Lung (tissue), 13 donors: ENCODE data around the gene RPL27. TPM values are rescaled to one million over a fixed set of nuclear protein-coding genes. Genes with fewer than 3 reads are reported as not detected.

Experiments used
- ATAC-seq: fragments of 200-7000 bp; cut with Tn5 transposase; one replicate; pipeline ENCODE4 v1.9.1; 2020; ENCODE audit warnings: moderate number of reproducible peaks; ENCODE audit not compliant: insufficient read depth, low FRiP score
- DNase-seq, 3 donors: peaks; one replicate each; pipeline ENCODE4 v3.0.0-alpha.2; 2013 to 2017
- H3K27ac ChIP-seq, 2 donors: one replicate each; pipeline ENCODE4 v1.5.1; 2013; ENCODE audit warnings: mild to moderate bottlenecking in 2 of 2, moderate library complexity in 2 of 2, control low read depth in 1 of 2, inconsistent platforms in 1 of 2, low read depth in 1 of 2, low read length in 1 of 2
- H3K27me3 ChIP-seq, 3 donors: one replicate each; pipeline ENCODE4 v1.5.1; 2013; ENCODE audit warnings: low read length in 2 of 3; ENCODE audit not compliant: control insufficient read depth in 3 of 3, insufficient read depth in 3 of 3
- H3K36me3 ChIP-seq, 4 donors: one replicate each; pipeline ENCODE4 v1.5.1; 2013; ENCODE audit warnings: low read length in 4 of 4, mild to moderate bottlenecking in 1 of 4, moderate library complexity in 1 of 4; ENCODE audit not compliant: control insufficient read depth in 4 of 4, insufficient read depth in 4 of 4
- H3K4me1 ChIP-seq, 5 donors: one replicate each; pipeline ENCODE4 v1.5.1; 2013; ENCODE audit warnings: low read length in 5 of 5, mild to moderate bottlenecking in 2 of 5, moderate library complexity in 1 of 5; ENCODE audit not compliant: control insufficient read depth in 5 of 5, insufficient read depth in 5 of 5
- H3K4me3 ChIP-seq: one replicate; pipeline ENCODE4 v1.5.1; 2013; ENCODE audit warnings: mild to moderate bottlenecking, control low read depth, moderate library complexity
- H3K9ac ChIP-seq, 2 donors: one replicate each; pipeline ENCODE4 v1.5.1; 2013; ENCODE audit warnings: low read length in 2 of 2, control low read depth in 1 of 2; ENCODE audit not compliant: insufficient read depth in 1 of 2
- H3K9me3 ChIP-seq, 4 donors: one replicate each; pipeline ENCODE4 v1.5.1; 2013; ENCODE audit warnings: low read length in 3 of 4, mild to moderate bottlenecking in 1 of 4, moderate library complexity in 1 of 4; ENCODE audit not compliant: control insufficient read depth in 4 of 4, insufficient read depth in 3 of 4
- CTCF ChIP-seq: IDR thresholded peaks from 2 replicates; pipeline ENCODE4 v1.5.1; 2012; ENCODE audit warnings: mild to moderate bottlenecking; ENCODE audit errors: control extremely low read depth, extremely low read depth
- WGBS, 2 donors: extraction: QIAGEN DNeasy Blood & Tissue Kit; methylation state at CpG; one replicate each; pipeline ENCODE4 v1.1.7; 2013; 5-methylcytosine and 5-hydroxymethylcytosine counted together
- polyA plus RNA-seq, 2 donors: library from polyadenylated mRNA; stranded (reverse); fragments of 200-250 nt; gene quantifications; one replicate each; pipeline ENCODE4 v1.2.1, GENCODE V29; 2013
- small RNA-seq: library from RNA; depleted of rRNA; stranded (forward); fragments of <200 nt; gene quantifications from one replicate; pipeline ENCODE3, GENCODE V24; 2014; ENCODE audit warnings: low replicate concordance
- total RNA-seq, 2 donors: library from RNA; depleted of rRNA in 1 of 2; stranded (reverse); fragments of >200 nt in 1 of 2; gene quantifications; one replicate each; pipeline ENCODE4 v1.2.1, GENCODE V29; 2014 to 2021
- donor health status: control.
- donor health status: control.
- donor health status: Bipolar disorder and iron deficiency.
- donor health status: healthy.
- donor health status: DM: yes; HTN: yes; CAD: no.

RPL27 gene
- total and polyA plus RNA-seq, 4 donors, result 665 to 3,245 (median 1,584) TPM

GRCh38 chr17:43044024-43044423 is 45.8 kb downstream of the RPL27 start:
- peaks cover 0 to 3% (median 0%) of the 10 kb centered on the region in 4 donors for H3K36me3 ChIP-seq
- H3K27me3 ChIP-seq, result no peaks in the 10 kb centered on the region
- DNase-seq (no peak), ATAC-seq (no peak)
- H3K9ac ChIP-seq, result no peak overlapping the region
- no peaks in the 10 kb centered on the region for H3K4me1 ChIP-seq
- H3K4me3 ChIP-seq, result no peak overlapping the region
- H3K27ac ChIP-seq, result no peak overlapping the region
- WGBS, 2 donors, result 92 to 93% methylated on average over 4 of the region's 4 CpGs
- TF ChIP-seq CTCF, result no peak
- no peaks in the 10 kb centered on the region for H3K9me3 ChIP-seq

GRCh38 chr17:43051969-43052368 is 53.8 kb downstream of the RPL27 start:
- TF ChIP-seq CTCF, result no peak
- 95% methylated on average over 1 of the region's 1 CpG for WGBS, 2 donors
- no peak for DNase-seq
- Histone ChIP-seq H3K4me1 (no peaks in the 10 kb centered on the region), H3K9ac (no peak overlapping the region), H3K9me3 (no peaks in the 10 kb centered on the region), H3K36me3 (peaks cover 3 to 9% (median 5%) of the 10 kb centered on the region in 4 donors), H3K27me3 (no peaks in the 10 kb centered on the region), H3K4me3 (no peak overlapping the region), H3K27ac (no peak overlapping the region)
- ATAC-seq, result no peak

Small RNAs within 50 kb of the gene (small RNA-seq; reads per million reads assigned to genes)
- 0.06 reads per million for gene AARSD1

Other genes with a start within 250 kb of the RPL27 start
- gene RAMP2, start 237.2 kb upstream of the RPL27 start, total RNA-seq, result 10 to 100 TPM; 55.0 to 66.6 TPM
- 100 to 1,000 TPM in 1 of 2 donors, 10 to 100 TPM in 1; 43.8 to 101 TPM for gene RAMP2, start 237.2 kb upstream of the RPL27 start, polyA plus RNA-seq
- gene VPS25, start 225.0 kb upstream of the RPL27 start, total RNA-seq, result 10 to 100 TPM; 42.4 to 64.8 TPM
- 10 to 100 TPM; 45.1 to 93.7 TPM for gene VPS25, start 225.0 kb upstream of the RPL27 start, polyA plus RNA-seq
- under 1 TPM; 0.40 to 0.77 TPM for gene WNK4, start 217.8 kb upstream of the RPL27 start, total RNA-seq
- under 1 TPM; 0.09 to 0.49 TPM for gene WNK4, start 217.8 kb upstream of the RPL27 start, polyA plus RNA-seq
- 10 to 100 TPM; 55.7 to 69.2 TPM for gene COA3, start 199.7 kb upstream of the RPL27 start, total RNA-seq
- gene COA3, start 199.7 kb upstream of the RPL27 start, polyA plus RNA-seq, result 100 to 1,000 TPM in 1 of 2 donors, 10 to 100 TPM in 1; 84.1 to 142 TPM
- gene CNTD1, start 199.6 kb upstream of the RPL27 start, total RNA-seq, result 1 to 10 TPM in 1 of 2 donors, under 1 TPM in 1; 0.92 to 1.6 TPM
- under 1 TPM; 0.61 to 0.64 TPM for gene CNTD1, start 199.6 kb upstream of the RPL27 start, polyA plus RNA-seq
- 100 to 1,000 TPM in 1 of 2 donors, 10 to 100 TPM in 1; 87.6 to 114 TPM for gene BECN1, start 174.1 kb upstream of the RPL27 start, total RNA-seq
- gene BECN1, start 174.1 kb upstream of the RPL27 start, polyA plus RNA-seq, result 10 to 100 TPM; 33.0 to 81.6 TPM
- 100 to 1,000 TPM in 1 of 2 donors, 10 to 100 TPM in 1; 46.4 to 109 TPM for gene PSME3, start 165.0 kb upstream of the RPL27 start, total RNA-seq
- gene PSME3, start 165.0 kb upstream of the RPL27 start, polyA plus RNA-seq, result 100 to 1,000 TPM in 1 of 2 donors, 10 to 100 TPM in 1; 34.5 to 117 TPM
- 1 to 10 TPM; 1.6 to 2.4 TPM for gene AOC2, start 153.8 kb upstream of the RPL27 start, total RNA-seq
- gene AOC2, start 153.8 kb upstream of the RPL27 start, polyA plus RNA-seq, result 1 to 10 TPM; 1.5 to 1.6 TPM
- 100 to 1,000 TPM in 1 of 2 donors, 10 to 100 TPM in 1; 82.9 to 154 TPM for gene AOC3, start 147.2 kb upstream of the RPL27 start, total RNA-seq
- gene AOC3, start 147.2 kb upstream of the RPL27 start, polyA plus RNA-seq, result 10 to 100 TPM; 50.0 to 55.6 TPM
- gene G6PC1, start 97.6 kb upstream of the RPL27 start, total RNA-seq, result under 1 TPM in 1 of 2 donors, not detected in 1; 0.09 TPM
- not detected for gene G6PC1, start 97.6 kb upstream of the RPL27 start, polyA plus RNA-seq
- 10 to 100 TPM; 27.6 to 39.8 TPM for gene AARSD1, start 34.0 kb upstream of the RPL27 start, total RNA-seq
- 10 to 100 TPM; 34.4 to 57.0 TPM for gene AARSD1, start 34.0 kb upstream of the RPL27 start, polyA plus RNA-seq
- 1 to 10 TPM; 1.1 to 1.8 TPM for gene PTGES3L, start 18.3 kb upstream of the RPL27 start, total RNA-seq
- gene PTGES3L, start 18.3 kb upstream of the RPL27 start, polyA plus RNA-seq, result under 1 TPM; 0.43 to 0.69 TPM
- 10 to 100 TPM; 12.7 to 16.7 TPM for gene RUNDC1, start 17.9 kb upstream of the RPL27 start, total RNA-seq
- 1 to 10 TPM; 8.1 to 8.7 TPM for gene RUNDC1, start 17.9 kb upstream of the RPL27 start, polyA plus RNA-seq
- gene IFI35, start 8.4 kb downstream of the RPL27 start, total RNA-seq, result 10 to 100 TPM; 18.8 to 40.6 TPM
- gene IFI35, start 8.4 kb downstream of the RPL27 start, polyA plus RNA-seq, result 10 to 100 TPM; 36.7 to 60.3 TPM
- 100 to 1,000 TPM in 1 of 2 donors, 10 to 100 TPM in 1; 62.3 to 255 TPM for gene VAT1, start 24.0 kb downstream of the RPL27 start, total RNA-seq
- gene VAT1, start 24.0 kb downstream of the RPL27 start, polyA plus RNA-seq, result 100 to 1,000 TPM in 1 of 2 donors, 10 to 100 TPM in 1; 80.2 to 162 TPM
- 1 to 10 TPM in 1 of 2 donors, under 1 TPM in 1; 0.34 to 1.3 TPM for gene RND2, start 26.8 kb downstream of the RPL27 start, total RNA-seq
- under 1 TPM; 0.25 to 0.51 TPM for gene RND2, start 26.8 kb downstream of the RPL27 start, polyA plus RNA-seq
- 10 to 100 TPM in 1 of 2 donors, 1 to 10 TPM in 1; 9.0 to 15.7 TPM for gene BRCA1, start 126.9 kb downstream of the RPL27 start, total RNA-seq
- gene BRCA1, start 126.9 kb downstream of the RPL27 start, polyA plus RNA-seq, result 1 to 10 TPM; 2.0 to 3.1 TPM
- 100 to 1,000 TPM in 1 of 2 donors, 10 to 100 TPM in 1; 59.4 to 127 TPM for gene NBR1, start 172.8 kb downstream of the RPL27 start, total RNA-seq
- gene NBR1, start 172.8 kb downstream of the RPL27 start, polyA plus RNA-seq, result 10 to 100 TPM; 25.5 to 41.3 TPM
- gene TMEM106A, start 213.5 kb downstream of the RPL27 start, total RNA-seq, result 10 to 100 TPM in 1 of 2 donors, 1 to 10 TPM in 1; 4.3 to 22.4 TPM
- gene TMEM106A, start 213.5 kb downstream of the RPL27 start, polyA plus RNA-seq, result 10 to 100 TPM in 1 of 2 donors, 1 to 10 TPM in 1; 6.4 to 13.5 TPM
- gene CCDC200, start 230.2 kb downstream of the RPL27 start, total RNA-seq, result 1 to 10 TPM in 1 of 2 donors, not detected in 1; 1.4 TPM
- under 1 TPM; 0.14 to 0.31 TPM for gene CCDC200, start 230.2 kb downstream of the RPL27 start, polyA plus RNA-seq
- gene RNU2-1, start 235.6 kb downstream of the RPL27 start, total RNA-seq, result 1,000 to 10,000 TPM in 1 of 2 donors, not detected in 1; 5,157 TPM
- not detected for gene RNU2-1, start 235.6 kb downstream of the RPL27 start, polyA plus RNA-seq